Neural cell (in vitro differentiated cells): ENCODE results near the gene ZNF593. TPM values are rescaled to one million over a fixed set of nuclear protein-coding genes. Genes with fewer than 3 reads are reported as not detected.

ENCODE experiments used
- H2AFZ ChIP-seq: fragments of 200-600, 300-800 bp; sonication (generic), shearing (Covaris generic); 2 replicates; pipeline ENCODE4 v1.6.0; 2014; ENCODE audit warnings: low read depth, mild to moderate bottlenecking, antibody characterized with exemption, low read length, moderate library complexity
- H3F3A ChIP-seq: fragments of 200-600 bp; shearing (Covaris generic); 2 replicates; pipeline ENCODE4 v1.6.1; 2016; ENCODE audit warnings: mild to moderate bottlenecking, moderate library complexity, mixed read lengths, antibody characterized with exemption, low read length; ENCODE audit not compliant: insufficient read depth, poor library complexity, severe bottlenecking
- H3K27ac ChIP-seq: fragments of 200-600, 300-800 bp; sonication (generic), shearing (Covaris generic); 2 replicates; pipeline ENCODE4 v1.5.1; 2014; ENCODE audit warnings: mild to moderate bottlenecking, low read length, moderate library complexity
- H3K27me3 ChIP-seq: fragments of 300-800, 200-600 bp; sonication (generic), shearing (Covaris generic); 2 replicates; pipeline ENCODE4 v1.6.0; 2014; ENCODE audit warnings: mild to moderate bottlenecking, low read depth, low read length, moderate library complexity; ENCODE audit not compliant: insufficient read depth
- H3K36me3 ChIP-seq: fragments of 300-800, 200-600 bp; sonication (generic), shearing (Covaris generic); 2 replicates; pipeline ENCODE4 v1.5.1; 2014; ENCODE audit warnings: mild to moderate bottlenecking, antibody characterized with exemption, low read length, moderate library complexity; ENCODE audit not compliant: insufficient read depth
- H3K4me2 ChIP-seq: fragments of 300-800, 200-600 bp; sonication (generic), shearing (Covaris generic); 2 replicates; pipeline ENCODE4 v1.6.0; 2014; ENCODE audit warnings: mild to moderate bottlenecking, low read length
- H3K4me3 ChIP-seq: fragments of 300-800, 200-600 bp; sonication (generic), shearing (Covaris generic); 2 replicates; pipeline ENCODE4 v1.5.1; 2014; ENCODE audit warnings: mild to moderate bottlenecking, low read length, moderate library complexity
- H3K79me2 ChIP-seq: fragments of 200-600 bp; shearing (Covaris generic); replicated peaks from 2 replicates; pipeline ENCODE4 v1.6.0; 2014; ENCODE audit warnings: mild to moderate bottlenecking, low read length, moderate library complexity; ENCODE audit not compliant: insufficient read depth
- H3K9ac ChIP-seq: fragments of 300-800, 200-600 bp; sonication (generic), shearing (Covaris generic); 2 replicates; pipeline ENCODE4 v1.6.1; 2016; ENCODE audit warnings: mild to moderate bottlenecking, low read length, mixed read lengths
- H3K9me2 ChIP-seq: fragments of 200-600 bp; shearing (Covaris generic); 2 replicates; pipeline ENCODE4 v1.6.1; 2016; ENCODE audit warnings: mild to moderate bottlenecking, low read length, mixed read lengths; ENCODE audit not compliant: insufficient read depth
- H3K9me3 ChIP-seq: fragments of 200-600, 300-800 bp; sonication (generic), shearing (Covaris generic); 2 replicates; pipeline ENCODE4 v1.6.1; 2016; ENCODE audit warnings: mild to moderate bottlenecking, mixed run types, low read length, moderate library complexity, mixed read lengths
- H4K20me1 ChIP-seq: fragments of 200-600 bp; shearing (Covaris generic); 2 replicates; pipeline ENCODE4 v1.6.1; 2016; ENCODE audit warnings: mild to moderate bottlenecking, mixed run types; ENCODE audit not compliant: insufficient read depth
- EP300 ChIP-seq: fragments of 450-650 bp; conservative IDR thresholded peaks from 2 replicates; pipeline ENCODE4 v1.6.1; 2014; ENCODE audit warnings: antibody characterized with exemption, mild to moderate bottlenecking, moderate library complexity; ENCODE audit not compliant: poor library complexity, severe bottlenecking
- EZH2 ChIP-seq: fragments of 200-600, 300-800 bp; shearing (Covaris generic), sonication (generic); IDR thresholded peaks from 2 replicates; pipeline ENCODE4 v1.6.1; 2014; ENCODE audit warnings: antibody characterized with exemption, low read length, borderline replicate concordance, mild to moderate bottlenecking; ENCODE audit not compliant: insufficient read depth, poor library complexity, severe bottlenecking
- MXI1 ChIP-seq: fragments of 450-650 bp; conservative IDR thresholded peaks from 2 replicates; pipeline ENCODE4 v1.6.1; 2014; ENCODE audit warnings: antibody characterized with exemption, mild to moderate bottlenecking; ENCODE audit not compliant: poor library complexity, severe bottlenecking
- POLR2AphosphoS5 ChIP-seq: IDR thresholded peaks from 2 replicates; pipeline ENCODE4 v1.6.1; 2012
- RAD21 ChIP-seq: fragments of 450-650 bp; conservative IDR thresholded peaks from 2 replicates; pipeline ENCODE4 v1.6.1; 2014; ENCODE audit warnings: antibody characterized with exemption, mild to moderate bottlenecking, moderate library complexity
- REST ChIP-seq: IDR thresholded peaks from 2 replicates; pipeline ENCODE4 v1.6.1; 2012; ENCODE audit warnings: borderline replicate concordance
- SMC3 ChIP-seq: fragments of 450-650 bp; conservative IDR thresholded peaks from 2 replicates; pipeline ENCODE4 v1.6.1; 2014; ENCODE audit warnings: antibody characterized with exemption, mild to moderate bottlenecking, moderate library complexity; ENCODE audit not compliant: poor library complexity
- TAF1 ChIP-seq: IDR thresholded peaks from 2 replicates; pipeline ENCODE4 v1.6.1; 2012; ENCODE audit warnings: low read depth
- polyA plus RNA-seq: library from polyadenylated mRNA; depleted of rRNA; stranded (reverse); fragments of >200 nt; gene quantifications from 2 replicates; pipeline ENCODE4 v1.2.3, GENCODE V29; 2014
- TF ChIP-seq, protein P1 (sequence below): fragments of 450-650 bp; IDR thresholded peaks from 2 replicates; pipeline ENCODE4 v1.5.1; 2014; ENCODE audit warnings: antibody characterized with exemption, mild to moderate bottlenecking, moderate library complexity; ENCODE audit not compliant: poor library complexity, severe bottlenecking

The ZNF593 gene
- polyA plus RNA-seq, 1 donor from 2014 or later = 25.0 TPM

GRCh38 chr1:26175346-26175745 lies 5.6 kb downstream of the ZNF593 start:
- Histone ChIP-seq H2AFZ (no peak overlapping the region), H3K36me3 (no peaks in the 10 kb centered on the region), H4K20me1 (no peaks in the 10 kb centered on the region), H3K79me2 (no peaks in the 10 kb centered on the region), H3F3A (no peaks in the 10 kb centered on the region), H3K9me3 (no peaks in the 10 kb centered on the region), H3K4me2 (no peak overlapping the region), H3K9me2 (no peaks in the 10 kb centered on the region), H3K27me3 (no peaks in the 10 kb centered on the region), H3K9ac (no peak overlapping the region), H3K27ac (no peak overlapping the region), H3K4me3 (no peak overlapping the region)
- TF ChIP-seq EP300 (no peak), SMC3 (no peak), POLR2AphosphoS5 (no peak), MXI1 (no peak)

DNA sequence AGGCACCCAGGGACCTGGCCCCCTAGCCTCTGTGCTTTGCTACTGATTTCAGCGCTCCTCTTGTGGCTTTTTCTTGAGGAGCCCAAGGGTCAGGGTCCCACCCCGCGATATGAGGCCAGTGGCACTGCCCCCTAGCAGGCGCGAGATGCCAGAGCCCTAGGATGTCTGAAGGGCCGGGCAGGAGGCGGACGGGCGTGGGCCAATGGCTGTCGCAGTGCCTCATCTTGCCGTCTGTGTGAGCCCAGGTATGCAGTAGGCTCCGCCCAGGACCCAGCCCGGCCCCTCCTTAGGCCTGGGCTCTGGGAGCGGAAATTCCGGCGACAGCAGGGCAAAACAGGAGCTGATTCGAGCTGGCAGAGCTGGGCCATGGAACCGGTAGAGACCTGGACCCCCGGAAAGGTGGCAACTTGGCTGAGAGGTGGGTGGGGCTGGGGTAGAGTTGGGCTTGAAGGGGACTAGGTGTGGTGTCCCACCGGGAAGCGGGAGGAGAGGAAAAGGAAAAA lies 7.5 kb downstream of the ZNF593 start, which contains the start of gene CNKSR1:
TSS of gene CNKSR1 (plus strand) at position 310 of the 503 bp plus-strand sequence. CDS start at position 367, 57 bp downstream.
- Histone ChIP-seq H2AFZ (no peak within 1 kb of the TSS), H3K4me3 (no peak within 1 kb of the TSS), H3K27me3 (no peaks in the 10 kb centered on the region), H3K27ac (no peak within 1 kb of the TSS), H3K79me2 (no peaks in the 10 kb centered on the region), H3K9me2 (no peaks in the 10 kb centered on the region), H4K20me1 (no peaks in the 10 kb centered on the region), H3K9me3 (no peaks in the 10 kb centered on the region), H3K9ac (no peak within 1 kb of the TSS), H3K4me2 (no peak within 1 kb of the TSS), H3K36me3 (no peaks in the 10 kb centered on the region), H3F3A (no peaks in the 10 kb centered on the region)
- TF ChIP-seq RAD21 (no peak), MXI1 (no peak), SMC3 (no peak), TAF1 (no peak), EP300 (no peak), EZH2 (no peak), POLR2AphosphoS5 (no peak), REST (no peak)
- TF ChIP-seq, protein P1, sequence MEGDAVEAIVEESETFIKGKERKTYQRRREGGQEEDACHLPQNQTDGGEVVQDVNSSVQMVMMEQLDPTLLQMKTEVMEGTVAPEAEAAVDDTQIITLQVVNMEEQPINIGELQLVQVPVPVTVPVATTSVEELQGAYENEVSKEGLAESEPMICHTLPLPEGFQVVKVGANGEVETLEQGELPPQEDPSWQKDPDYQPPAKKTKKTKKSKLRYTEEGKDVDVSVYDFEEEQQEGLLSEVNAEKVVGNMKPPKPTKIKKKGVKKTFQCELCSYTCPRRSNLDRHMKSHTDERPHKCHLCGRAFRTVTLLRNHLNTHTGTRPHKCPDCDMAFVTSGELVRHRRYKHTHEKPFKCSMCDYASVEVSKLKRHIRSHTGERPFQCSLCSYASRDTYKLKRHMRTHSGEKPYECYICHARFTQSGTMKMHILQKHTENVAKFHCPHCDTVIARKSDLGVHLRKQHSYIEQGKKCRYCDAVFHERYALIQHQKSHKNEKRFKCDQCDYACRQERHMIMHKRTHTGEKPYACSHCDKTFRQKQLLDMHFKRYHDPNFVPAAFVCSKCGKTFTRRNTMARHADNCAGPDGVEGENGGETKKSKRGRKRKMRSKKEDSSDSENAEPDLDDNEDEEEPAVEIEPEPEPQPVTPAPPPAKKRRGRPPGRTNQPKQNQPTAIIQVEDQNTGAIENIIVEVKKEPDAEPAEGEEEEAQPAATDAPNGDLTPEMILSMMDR = no peak
